HG03135 (cell line): ENCODE data around the gene RMND5B.

Experiments
- ATAC-seq: cut with Tn5 transposase; IDR thresholded peaks from one replicate; pipeline ENCODE4 v1.9.1; 2021; ENCODE audit warnings: mild to moderate bottlenecking, moderate library complexity; ENCODE audit not compliant: unreplicated experiment

The RMND5B gene

GRCh38 chr5:178199581-178200434, 69.0 kb downstream of the RMND5B start:
- no peak for ATAC-seq
